HG03432 (cell line): ENCODE results near the gene TMEM161B.
"Not testable (repeated sequence)": the region's sequence is repeated elsewhere in the genome, so short reads cannot be mapped to it uniquely, and the experiment has no call there.

Source experiments
- ATAC-seq: cut with Tn5 transposase; IDR thresholded peaks from one replicate; pipeline ENCODE4 v1.9.1; 2021; ENCODE audit warnings: mild to moderate bottlenecking, moderate library complexity; ENCODE audit not compliant: unreplicated experiment

Gene TMEM161B

DNA sequence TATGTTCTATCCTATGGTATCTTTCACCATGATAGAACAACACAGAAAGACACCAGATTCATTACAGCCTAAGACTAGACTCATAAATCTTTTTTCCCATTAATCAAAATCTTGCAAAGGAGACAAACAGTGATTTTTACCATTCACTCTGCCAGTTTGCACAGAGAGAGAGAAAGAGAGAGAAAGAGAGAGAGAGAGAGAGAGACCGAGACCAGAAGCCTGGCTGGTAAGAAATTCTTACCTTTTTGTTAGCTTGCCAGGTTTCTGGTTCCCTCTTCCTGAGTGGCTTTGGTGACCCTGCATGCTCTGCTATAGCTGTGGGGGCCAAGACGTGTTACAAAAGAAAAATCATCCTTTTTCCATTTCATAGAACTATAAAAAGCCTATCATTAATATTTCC is 18.6 kb downstream of the TMEM161B start:
- ATAC-seq: no peak

DNA sequence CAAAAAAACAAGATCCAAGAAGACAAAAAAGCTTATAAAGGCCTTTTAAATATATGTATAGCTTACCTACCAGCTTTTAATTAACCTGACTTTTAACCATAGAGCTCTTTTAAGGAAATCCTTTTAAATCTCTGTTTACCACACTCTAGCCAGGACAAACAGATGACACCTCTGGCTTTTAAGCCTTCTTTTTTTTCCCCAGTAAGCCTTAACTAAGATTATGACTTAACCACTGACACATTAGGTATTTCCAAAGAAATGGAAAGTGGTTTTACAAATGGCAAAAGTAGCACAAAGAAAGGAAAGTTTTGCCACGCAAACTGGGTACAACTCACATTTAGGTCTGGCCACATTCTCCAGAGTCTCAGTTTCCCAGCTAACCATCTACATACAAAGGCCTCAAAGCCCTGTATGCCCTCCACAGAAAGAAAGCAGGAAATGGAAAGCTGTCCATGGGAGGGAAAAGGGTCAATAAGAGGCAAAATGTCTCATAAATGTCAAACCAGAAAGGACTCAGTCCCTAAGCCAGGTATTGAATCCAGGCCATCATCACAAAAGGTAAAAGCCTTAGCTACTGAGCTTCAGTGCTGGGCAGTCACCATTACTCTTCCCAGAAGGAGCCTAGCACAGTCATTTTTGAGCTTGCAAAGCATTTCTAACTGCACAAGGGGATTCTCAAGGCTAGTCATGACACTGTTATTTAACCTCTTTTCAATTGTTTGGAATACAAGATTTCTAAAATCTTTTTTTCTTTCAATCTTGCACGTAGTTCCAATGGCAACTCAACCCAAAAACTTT is 19.7 kb downstream of the TMEM161B start:
- ATAC-seq: no peak

DNA sequence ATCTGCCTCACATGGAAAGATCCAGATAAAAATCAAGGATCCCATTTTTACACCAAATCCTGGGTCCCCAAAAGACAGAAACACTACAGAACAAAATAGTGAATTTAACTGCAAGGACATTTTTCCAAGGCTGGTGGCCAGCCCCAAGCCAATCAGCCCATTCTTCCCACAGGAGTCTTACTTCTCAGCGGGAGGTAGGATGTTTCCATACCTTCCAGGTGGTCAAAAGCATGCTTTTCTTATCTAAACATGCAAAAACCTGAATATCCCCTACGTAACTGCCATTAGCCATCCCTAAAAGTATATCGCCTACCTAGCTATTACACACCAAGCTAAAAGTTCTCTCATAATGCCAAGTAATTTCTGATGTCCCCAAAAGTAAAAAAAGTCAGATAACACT is 20.6 kb downstream of the TMEM161B start:
- ATAC-seq: no peak

DNA sequence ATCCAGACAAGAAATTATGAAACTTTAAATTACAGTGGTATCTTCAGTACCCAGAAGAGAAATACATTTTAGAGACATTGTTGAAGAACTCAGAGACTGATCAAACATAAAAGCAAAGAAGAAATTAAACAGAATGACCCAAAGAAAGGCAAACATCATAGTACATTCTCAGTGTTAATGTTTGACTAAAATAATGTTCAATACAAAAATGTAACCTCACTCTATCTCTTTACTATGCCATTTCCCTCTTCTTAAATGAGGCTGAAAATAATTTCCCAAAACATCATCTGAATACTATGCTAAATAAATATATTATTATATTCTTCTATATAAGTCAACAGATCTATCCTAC is 22.8 kb downstream of the TMEM161B start:
- ATAC-seq: no peak

DNA sequence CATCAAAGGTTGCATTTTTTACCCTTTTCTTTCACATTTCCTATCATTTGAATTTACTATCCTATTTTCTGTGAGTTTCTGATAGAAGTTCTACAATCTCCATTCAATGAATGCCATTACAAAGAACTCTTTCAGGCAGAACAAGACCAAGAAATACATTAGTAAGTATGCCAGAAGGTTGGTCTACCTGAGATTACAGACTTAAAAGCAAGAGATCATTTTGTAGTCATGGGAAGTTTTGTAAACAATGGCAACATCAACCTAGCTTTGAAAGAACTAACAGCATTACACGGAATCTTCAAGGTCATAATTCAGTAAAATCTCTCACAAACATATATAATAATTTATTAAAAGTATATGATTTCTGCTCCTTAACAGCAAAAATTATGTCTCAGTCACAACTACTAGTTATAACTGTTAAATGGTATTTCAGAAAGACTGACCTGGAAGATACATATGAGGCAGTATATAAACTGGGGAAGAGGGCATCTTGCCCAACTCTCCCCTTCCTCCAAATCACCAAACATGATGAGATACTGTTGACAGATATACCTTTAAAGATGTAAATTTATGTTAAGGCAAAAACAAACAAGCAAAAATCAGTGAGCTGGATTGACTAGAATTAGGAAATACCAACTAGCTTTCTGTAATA is 23.3 kb downstream of the TMEM161B start:
- no peak for ATAC-seq

DNA sequence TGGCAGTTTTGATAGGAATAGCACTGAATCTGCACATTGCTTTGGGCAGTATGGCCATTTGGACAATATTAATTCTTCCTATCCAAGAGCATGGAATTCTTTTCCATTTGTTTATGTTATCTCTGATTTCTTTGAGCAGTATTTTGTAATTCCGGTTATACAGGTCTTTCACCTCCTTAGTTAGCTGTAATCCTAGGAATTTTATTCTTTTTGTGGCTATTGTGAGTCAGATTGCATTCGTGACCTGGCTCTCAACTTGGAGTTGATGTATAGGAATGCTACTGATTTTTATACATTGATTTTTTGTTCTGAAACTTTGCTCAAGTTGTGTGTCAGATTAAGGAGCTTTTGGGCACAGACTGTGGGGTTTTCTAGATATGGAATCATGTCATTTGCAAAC is 24.0 kb downstream of the TMEM161B start:
- no peak for ATAC-seq

DNA sequence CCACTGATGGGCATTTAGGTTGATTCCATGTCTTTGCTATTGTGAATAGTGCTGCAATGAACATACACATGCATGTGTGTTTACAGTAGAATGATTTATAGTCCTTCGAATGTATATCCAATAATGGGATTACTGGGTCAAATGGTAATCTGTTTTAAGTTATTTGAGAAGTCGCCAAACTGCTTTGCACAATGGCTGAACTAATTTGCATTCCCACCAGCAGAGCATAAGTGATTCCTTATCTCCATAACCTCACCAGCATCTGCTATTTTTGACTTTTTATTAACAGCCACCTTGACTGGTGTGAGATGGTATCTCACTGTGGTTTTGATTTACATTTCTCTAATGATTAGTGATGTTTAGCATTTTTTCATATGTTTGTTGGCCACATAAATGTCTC is 25.2 kb downstream of the TMEM161B start:
- not testable (repeated sequence) for ATAC-seq

DNA sequence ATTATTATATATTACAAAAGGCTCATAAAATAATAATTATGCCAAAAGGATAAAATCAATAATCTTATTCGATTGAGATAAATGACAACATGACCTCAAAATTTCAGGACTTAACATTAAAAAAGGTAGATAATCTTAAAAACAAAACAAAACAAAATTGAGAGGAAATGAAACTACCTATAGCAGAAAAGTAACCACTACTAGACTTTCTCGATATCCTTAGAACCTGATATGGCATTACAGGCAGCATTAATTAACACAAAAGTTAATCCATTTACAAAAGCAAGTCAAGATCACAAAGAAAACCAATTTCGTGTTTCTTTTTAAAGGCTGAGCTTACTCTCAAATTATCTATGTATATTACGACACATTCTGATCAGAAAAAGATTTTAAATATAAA is 29.9 kb downstream of the TMEM161B start:
- ATAC-seq: no peak

DNA sequence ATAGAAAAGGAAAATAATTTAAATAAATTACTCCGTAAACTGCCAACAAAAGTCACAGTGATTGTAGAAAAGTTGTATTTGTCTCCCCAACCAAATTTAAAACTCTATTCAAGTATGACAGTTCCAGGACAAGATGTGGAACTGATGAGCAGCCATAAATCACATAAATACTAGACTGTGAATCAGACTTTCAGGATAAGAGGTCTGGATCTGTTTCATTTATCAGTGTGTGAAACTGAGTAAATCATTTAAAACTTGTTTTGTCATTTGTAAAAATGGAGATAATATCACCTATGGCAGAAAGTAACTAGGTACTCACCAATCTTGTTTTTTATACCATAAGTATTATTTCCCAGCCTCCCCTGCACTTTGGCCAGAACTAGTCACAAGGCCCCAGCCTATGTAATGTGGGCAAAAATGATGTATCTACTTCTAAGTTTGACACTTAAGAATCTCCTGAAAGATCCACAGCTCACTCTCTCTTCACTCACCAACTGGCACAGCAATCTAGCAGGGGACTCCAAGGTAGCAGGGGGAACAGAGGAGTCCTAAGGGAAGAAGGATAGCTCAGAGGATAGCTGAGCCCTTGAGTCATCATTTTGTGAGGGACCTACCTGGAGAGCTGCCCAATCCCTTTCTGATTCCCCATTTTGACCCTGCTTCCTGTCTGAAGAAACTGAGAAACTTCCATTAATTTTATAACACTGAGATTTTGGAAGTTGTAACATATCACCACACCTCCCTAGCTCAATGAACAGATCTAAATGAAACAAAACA is 31.6 kb downstream of the TMEM161B start:
- ATAC-seq: no peak

DNA sequence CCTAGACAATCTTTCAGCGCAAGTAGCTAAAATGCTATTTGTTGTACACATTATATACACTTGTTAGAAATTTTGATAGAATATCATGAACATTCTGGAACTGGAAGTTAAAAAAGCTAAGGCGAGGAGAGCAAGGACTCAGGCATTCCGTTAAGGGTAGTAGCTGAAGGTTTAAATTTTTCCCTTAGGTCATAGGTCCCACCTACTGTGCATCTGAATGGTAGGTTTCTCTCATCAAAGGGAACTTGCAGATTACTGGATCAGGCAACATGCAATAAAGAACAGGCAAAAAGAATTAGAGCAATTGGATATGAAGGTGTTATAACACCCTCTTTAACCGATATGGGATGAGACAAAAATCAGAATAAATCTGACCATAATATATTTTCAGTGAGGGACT is 32.8 kb downstream of the TMEM161B start:
- no peak for ATAC-seq

DNA sequence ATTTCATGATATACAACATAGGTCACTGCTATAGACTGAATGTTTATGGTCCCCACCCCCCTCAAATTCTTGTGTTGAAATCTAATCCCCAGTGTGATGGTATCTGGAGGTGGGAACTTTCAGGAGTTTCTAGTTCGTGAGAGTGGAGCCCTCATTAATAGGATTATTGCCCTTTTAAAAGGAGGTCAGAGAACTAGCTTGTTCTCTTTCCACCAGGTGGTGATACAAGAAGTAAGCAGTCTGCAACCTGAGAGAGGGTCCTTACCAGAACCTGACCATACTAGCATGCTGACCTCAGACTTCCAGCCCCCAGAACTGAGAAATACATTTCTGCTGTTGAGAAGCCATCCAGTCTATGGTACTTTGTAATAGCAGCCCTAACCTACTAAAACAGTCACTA is 33.3 kb downstream of the TMEM161B start:
- ATAC-seq: no peak

DNA sequence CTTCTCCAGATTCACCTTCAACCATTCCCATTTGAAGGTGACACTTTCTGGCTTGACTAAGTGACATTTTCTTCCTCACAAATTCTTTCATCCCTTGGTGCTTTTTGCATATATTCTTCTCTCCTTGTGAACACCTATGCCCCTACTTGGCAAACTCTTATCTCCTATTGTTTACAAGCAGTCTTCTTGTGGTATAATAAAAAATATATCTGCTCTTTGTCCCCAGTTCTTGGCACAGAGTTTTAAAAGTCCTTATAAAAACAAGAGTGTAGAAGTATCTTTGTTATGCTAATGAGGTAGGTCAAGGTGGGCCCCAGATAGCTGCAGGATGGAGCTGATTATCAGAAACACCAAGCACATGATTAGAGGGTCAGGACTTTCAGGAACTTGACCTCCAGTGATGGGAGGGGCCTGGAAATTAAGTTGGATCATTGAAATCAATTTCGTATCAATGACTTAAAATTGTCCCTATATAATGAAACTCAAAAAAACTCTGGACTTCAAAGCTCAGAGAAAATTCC is 38.0 kb downstream of the TMEM161B start:
- no peak for ATAC-seq

DNA sequence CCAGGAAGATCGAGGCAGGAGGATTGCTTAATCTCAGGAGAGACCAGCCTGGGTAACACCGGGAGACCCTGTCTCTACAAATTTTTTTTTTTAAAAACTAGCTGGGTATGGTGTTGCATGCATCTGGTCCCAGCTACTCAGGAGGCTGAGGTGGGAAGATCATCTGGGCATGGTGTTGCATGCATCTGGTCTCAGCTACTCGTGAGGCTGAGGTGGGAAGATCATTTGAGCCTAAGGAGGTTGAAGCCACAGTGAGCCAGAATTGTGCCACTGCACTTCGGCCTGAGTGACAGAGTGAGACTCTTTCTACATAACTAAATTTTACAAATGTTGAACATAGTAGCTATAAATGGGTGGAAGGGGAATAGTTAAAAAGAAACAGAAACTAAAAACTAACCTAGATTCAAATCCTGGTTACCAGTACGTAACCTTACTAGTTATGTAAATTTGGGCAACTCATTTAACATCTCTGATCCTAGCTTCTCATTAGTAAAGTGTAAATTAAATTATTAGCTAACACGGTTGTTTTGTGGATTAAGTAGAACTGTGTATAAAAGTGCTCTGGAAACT is 41.7 kb downstream of the TMEM161B start:
- ATAC-seq: peak; percentile 73

DNA sequence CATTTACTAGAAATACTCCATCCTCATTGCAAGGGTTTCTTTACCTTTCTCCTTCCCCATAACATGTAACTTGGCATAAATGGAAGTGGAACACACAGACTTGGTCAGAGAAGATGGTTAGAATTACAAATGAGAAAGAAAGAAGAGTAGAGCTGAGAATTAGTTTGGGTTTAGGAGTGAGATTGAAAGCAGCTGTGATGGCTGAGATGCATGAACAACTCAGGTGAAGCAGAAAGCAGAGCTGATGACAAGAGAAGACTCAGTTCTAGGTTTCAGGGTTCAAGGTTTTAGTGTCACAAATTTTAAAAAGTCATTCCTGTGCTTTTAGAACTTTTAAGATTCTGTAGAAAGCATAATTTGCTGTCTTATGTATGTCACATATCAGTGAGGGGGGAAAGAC is 54.0 kb downstream of the TMEM161B start:
- no peak for ATAC-seq

DNA sequence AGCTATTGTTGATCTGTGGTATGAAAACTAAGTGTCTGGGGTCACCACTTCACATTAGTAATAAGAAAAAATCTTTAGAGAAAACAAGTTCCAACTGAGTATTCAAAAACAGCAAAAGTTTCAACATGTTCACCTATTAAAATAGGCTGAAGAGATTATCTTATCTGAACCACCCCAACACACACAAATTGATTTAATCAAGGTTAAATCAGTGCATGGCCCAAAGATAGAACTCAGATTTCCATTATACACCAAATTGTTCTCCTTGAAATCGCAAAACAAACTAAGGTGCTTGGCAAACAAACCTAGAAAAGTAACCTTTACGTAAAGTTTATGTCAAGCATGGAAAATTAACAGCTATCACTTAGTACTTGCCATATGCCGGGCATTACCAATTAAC is 61.1 kb downstream of the TMEM161B start:
- ATAC-seq: no peak

DNA sequence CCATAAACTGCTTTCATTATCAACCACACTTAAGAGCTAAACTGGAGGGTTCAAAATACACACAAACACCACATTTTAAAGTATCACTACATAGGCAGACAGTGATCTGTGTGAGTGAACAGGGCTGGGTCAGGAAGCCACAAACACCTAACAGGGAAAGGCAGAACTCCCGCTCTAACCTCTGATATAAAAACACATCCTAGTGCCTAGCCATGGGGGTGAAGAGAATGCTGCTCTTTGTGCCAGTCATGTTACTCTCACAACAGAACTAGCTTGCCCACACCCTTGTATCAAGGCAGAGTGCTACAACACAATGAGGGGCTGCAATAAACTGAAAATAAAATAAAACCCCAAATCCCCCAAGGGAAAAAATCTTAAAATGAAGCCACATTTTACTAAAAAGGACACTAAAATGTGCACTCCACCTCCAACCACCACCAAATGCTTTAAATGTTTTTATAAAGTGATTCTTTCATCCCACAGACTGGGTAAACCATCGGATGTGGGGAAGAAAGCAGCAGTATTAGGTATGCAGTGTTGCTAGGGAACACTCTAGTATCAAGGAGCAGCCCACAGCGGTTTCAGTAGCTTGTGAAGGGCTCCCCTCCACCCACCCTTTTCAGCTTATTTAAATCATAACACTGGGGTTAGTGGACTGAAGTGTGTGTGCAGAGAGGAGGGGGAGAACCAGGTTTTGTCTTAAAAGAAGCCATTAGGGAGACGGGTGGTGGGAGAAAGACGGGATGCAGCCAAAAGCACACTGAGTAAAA is 64.5 kb downstream of the TMEM161B start:
- ATAC-seq: peak; percentile 40

DNA sequence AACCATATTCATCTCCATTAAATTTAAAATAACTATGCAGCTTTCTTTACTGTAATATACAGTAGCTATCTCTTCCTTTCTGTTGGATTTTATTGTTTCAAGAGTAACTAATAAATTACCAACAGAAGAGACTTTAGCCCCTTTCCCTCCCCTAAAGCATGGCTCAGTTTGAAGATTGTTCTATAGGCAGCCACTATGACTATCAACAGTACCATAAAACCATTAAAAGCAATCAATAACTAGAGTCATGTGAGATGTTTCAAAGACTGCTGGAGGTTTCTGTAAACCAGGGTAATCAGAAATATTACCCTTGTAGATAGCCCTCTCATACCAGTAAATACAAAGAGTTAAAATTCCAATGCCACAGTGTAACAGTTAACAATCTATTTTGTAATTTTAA is 73.0 kb downstream of the TMEM161B start:
- ATAC-seq: no peak

DNA sequence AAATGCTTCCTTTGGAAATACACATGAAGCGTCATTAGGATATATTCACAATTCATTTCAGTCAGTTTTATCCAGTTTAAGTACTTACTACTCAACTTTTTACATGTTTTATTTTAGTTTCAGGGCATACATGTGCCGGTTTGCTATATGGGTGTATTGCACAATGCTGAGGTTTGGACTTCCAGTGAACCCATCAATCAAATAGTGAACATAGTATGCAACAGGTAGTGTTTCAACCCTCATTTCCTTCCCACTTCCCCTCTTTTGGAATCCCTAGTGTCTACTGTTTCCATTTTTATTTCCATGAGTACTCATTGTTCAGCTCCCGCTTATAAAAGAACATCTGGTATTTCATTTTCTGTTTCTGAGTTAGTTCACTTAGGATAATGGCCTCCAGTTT is 74.7 kb downstream of the TMEM161B start:
- ATAC-seq: no peak

DNA sequence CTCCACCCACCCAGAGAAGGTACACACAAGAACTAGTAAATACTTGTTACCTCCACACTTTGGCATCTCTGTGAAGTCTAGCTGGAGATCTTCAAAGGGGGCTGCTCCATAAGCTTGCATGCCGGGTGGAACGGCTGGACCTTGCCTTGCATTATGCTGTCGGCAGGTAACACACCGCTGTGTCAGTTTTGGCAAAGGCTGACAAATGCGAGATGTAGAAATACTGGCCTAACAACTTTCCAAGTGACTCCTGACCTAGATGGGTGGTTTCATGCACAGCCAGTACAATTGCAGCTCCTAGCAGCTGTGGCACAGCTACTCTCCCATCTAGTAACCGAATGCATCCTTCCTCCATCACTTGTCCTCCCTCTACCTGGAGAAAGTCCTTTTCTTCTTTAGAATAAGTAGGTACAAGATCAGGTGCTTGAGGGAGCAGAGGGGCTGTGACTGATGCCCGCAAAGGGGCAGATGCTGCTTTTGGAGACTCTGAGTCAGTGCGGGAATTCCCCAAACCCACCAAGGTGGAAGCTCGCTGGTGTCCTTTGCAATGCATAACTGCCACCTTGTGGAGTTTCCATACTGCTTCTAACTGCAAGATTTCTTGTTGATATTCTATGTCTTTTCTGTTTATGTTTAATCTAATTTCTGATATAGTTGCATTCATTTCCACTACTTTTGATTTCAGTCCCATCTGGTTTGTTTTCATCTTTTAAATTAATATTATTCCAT is 78.4 kb downstream of the TMEM161B start:
- no peak for ATAC-seq

DNA sequence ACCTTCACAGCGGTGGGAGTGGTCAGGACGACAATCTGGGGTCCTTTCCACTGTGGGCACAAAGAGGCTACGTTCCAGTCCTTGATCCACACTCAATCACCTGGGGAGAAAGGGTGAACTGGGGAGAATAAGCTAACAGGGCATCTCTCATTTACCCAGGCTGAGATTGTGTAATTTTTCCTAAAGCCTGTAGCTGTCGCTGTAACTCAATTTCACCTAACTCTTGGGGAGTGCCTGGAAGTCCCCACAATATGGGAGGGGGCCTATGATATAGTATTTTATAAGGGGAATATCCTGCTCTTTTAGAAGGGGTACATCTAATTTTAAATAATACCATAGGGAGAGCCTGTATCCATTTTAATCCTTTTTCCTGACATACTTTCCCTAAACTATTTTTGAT is 79.2 kb downstream of the TMEM161B start:
- ATAC-seq: not testable (repeated sequence)
